Activated naive CD4-positive, alpha-beta T cell treated with Interleukin-2 at 50 U/mL for 16 hours (primary cell): ENCODE measurements around the gene LRRIQ3.

ENCODE experiments used
- DNase-seq: peaks from one replicate; pipeline ENCODE4 v3.0.0-alpha.2; 2020

The LRRIQ3 gene

GRCh38 chr1:74091371-74091770, 106.6 kb downstream of the LRRIQ3 start:
- no peak for DNase-seq

GRCh38 chr1:74083128-74083527, 114.8 kb downstream of the LRRIQ3 start:
- no peak for DNase-seq

GRCh38 chr1:74065081-74065480, 132.9 kb downstream of the LRRIQ3 start:
- DNase-seq, result no peak

- DNase-seq, result no peak
Measured at GRCh38 chr1:74057719-74058118, 140.3 kb downstream of the LRRIQ3 start.

- no peak for DNase-seq
Measured at GRCh38 chr1:74053407-74053806, 144.6 kb downstream of the LRRIQ3 start.

GRCh38 chr1:74050386-74050785, 147.6 kb downstream of the LRRIQ3 start:
- DNase-seq, result no peak

GRCh38 chr1:74038042-74038441, 159.9 kb downstream of the LRRIQ3 start:
- DNase-seq, result no peak

GRCh38 chr1:74012583-74012982, 185.4 kb downstream of the LRRIQ3 start:
- no peak for DNase-seq

GRCh38 chr1:74011736-74012135, 186.2 kb downstream of the LRRIQ3 start:
- DNase-seq, result no peak

GRCh38 chr1:74010206-74010605, 187.8 kb downstream of the LRRIQ3 start:
- DNase-seq, result peak; percentile 3

GRCh38 chr1:74005533-74005932, 192.4 kb downstream of the LRRIQ3 start:
- DNase-seq, result no peak

- no peak for DNase-seq
Measured at GRCh38 chr1:74003806-74004205, 194.2 kb downstream of the LRRIQ3 start.

GRCh38 chr1:73998348-73998959, 199.5 kb downstream of the LRRIQ3 start:
- DNase-seq, result no peak

- DNase-seq, result no peak
Measured at GRCh38 chr1:73980324-73981040, 217.5 kb downstream of the LRRIQ3 start.

- no peak for DNase-seq
Measured at GRCh38 chr1:73979684-73980083, 218.3 kb downstream of the LRRIQ3 start.

- DNase-seq, result no peak
Measured at GRCh38 chr1:73978964-73979363, 219.0 kb downstream of the LRRIQ3 start.
